HEK293 (cell line): ENCODE results near the gene ALDH16A1.

Experiments used
- HOXA7 ChIP-seq: sonication (generic); formaldehyde crosslinking; IDR thresholded peaks from 2 replicates; pipeline ENCODE4 v1.8.1; 2022; ENCODE audit warnings: missing genetic modification reagents, borderline replicate concordance
- OVOL3 ChIP-seq: fragments of 450-650 bp; formaldehyde crosslinking; IDR thresholded peaks from 2 replicates; pipeline ENCODE4 v1.5.1; 2016; ENCODE audit warnings: missing biosample characterization, missing genetic modification characterization
- SETDB1 ChIP-seq: IDR thresholded peaks from one replicate; pipeline ENCODE4 v1.6.1; 2017; ENCODE audit warnings: mild to moderate bottlenecking, low read length, moderate library complexity, mixed read lengths; ENCODE audit not compliant: insufficient read length
- SP3 ChIP-seq: fragments of 450-650 bp; formaldehyde crosslinking; IDR thresholded peaks from 2 replicates; pipeline ENCODE4 v1.5.1; 2016; ENCODE audit warnings: missing biosample characterization, missing genetic modification characterization
- ZFHX2 ChIP-seq: fragments of 450-650 bp; formaldehyde crosslinking; conservative IDR thresholded peaks from 2 replicates; pipeline ENCODE4 v1.5.1; 2016; ENCODE audit warnings: missing biosample characterization, missing genetic modification characterization
- ZFP37 ChIP-seq: fragments of 450-650 bp; formaldehyde crosslinking; IDR thresholded peaks from 2 replicates; pipeline ENCODE4 v1.5.1; 2016; ENCODE audit warnings: missing biosample characterization, missing genetic modification characterization
- ZFP69B ChIP-seq: fragments of 450-650 bp; formaldehyde crosslinking; IDR thresholded peaks from 2 replicates; pipeline ENCODE4 v1.5.1; 2016; ENCODE audit warnings: missing biosample characterization, missing genetic modification characterization
- ZNF121 ChIP-seq: fragments of 450-650 bp; formaldehyde crosslinking; IDR thresholded peaks from 2 replicates; pipeline ENCODE4 v1.5.1; 2016; ENCODE audit warnings: missing biosample characterization, missing genetic modification characterization
- ZNF223 ChIP-seq: fragments of 450-650 bp; formaldehyde crosslinking; IDR thresholded peaks from 2 replicates; pipeline ENCODE4 v1.5.1; 2016; ENCODE audit warnings: missing biosample characterization, missing genetic modification characterization
- ZNF23 ChIP-seq: fragments of 450-650 bp; formaldehyde crosslinking; IDR thresholded peaks from 2 replicates; pipeline ENCODE4 v1.5.1; 2016; ENCODE audit warnings: missing biosample characterization, missing genetic modification characterization, borderline replicate concordance
- ZNF350 ChIP-seq: fragments of 450-650 bp; formaldehyde crosslinking; IDR thresholded peaks from 2 replicates; pipeline ENCODE4 v1.5.0; 2017; ENCODE audit warnings: missing biosample characterization, mild to moderate bottlenecking, missing genetic modification characterization
- ZNF37A ChIP-seq: fragments of 450-650 bp; IDR thresholded peaks from 2 replicates; pipeline ENCODE4 v1.5.1; 2018; ENCODE audit warnings: missing biosample characterization, missing genetic modification characterization
- ZNF391 ChIP-seq: fragments of 450-650 bp; formaldehyde crosslinking; IDR thresholded peaks from 2 replicates; pipeline ENCODE4 v1.5.1; 2016; ENCODE audit warnings: low read depth, missing biosample characterization, missing genetic modification characterization, borderline replicate concordance
- ZNF510 ChIP-seq: fragments of 450-650 bp; formaldehyde crosslinking; IDR thresholded peaks from 2 replicates; pipeline ENCODE4 v1.5.1; 2018; ENCODE audit warnings: mild to moderate bottlenecking, missing genetic modification characterization, missing biosample characterization; ENCODE audit not compliant: insufficient replicate concordance
- ZNF558 ChIP-seq: fragments of 450-650 bp; formaldehyde crosslinking; IDR thresholded peaks from 2 replicates; pipeline ENCODE4 v1.5.1; 2016; ENCODE audit warnings: missing biosample characterization, missing genetic modification characterization
- ZNF600 ChIP-seq: fragments of 450-650 bp; formaldehyde crosslinking; IDR thresholded peaks from 2 replicates; pipeline ENCODE4 v1.5.1; 2016; ENCODE audit warnings: missing biosample characterization, missing genetic modification characterization
- ZNF658 ChIP-seq: fragments of 450-650 bp; formaldehyde crosslinking; IDR thresholded peaks from 2 replicates; pipeline ENCODE4; 2016; ENCODE audit warnings: missing biosample characterization, missing genetic modification characterization
- ZNF791 ChIP-seq: fragments of 450-650 bp; formaldehyde crosslinking; IDR thresholded peaks from 2 replicates; pipeline ENCODE4 v1.5.1; 2016; ENCODE audit warnings: missing biosample characterization, missing genetic modification characterization
- ZSCAN16 ChIP-seq: fragments of 450-650 bp; formaldehyde crosslinking; IDR thresholded peaks from 2 replicates; pipeline ENCODE4 v1.5.1; 2016; ENCODE audit warnings: missing biosample characterization, missing genetic modification characterization
- ZSCAN23 ChIP-seq: fragments of 450-650 bp; formaldehyde crosslinking; IDR thresholded peaks from 2 replicates; pipeline ENCODE4 v1.5.1; 2016; ENCODE audit warnings: missing biosample characterization, missing genetic modification characterization
- ZXDB ChIP-seq: fragments of 450-650 bp; formaldehyde crosslinking; IDR thresholded peaks from 2 replicates; pipeline ENCODE4 v1.5.1; 2016; ENCODE audit warnings: missing biosample characterization, missing genetic modification characterization
- TF ChIP-seq, protein P1 (sequence below): fragments of 450-650 bp; formaldehyde crosslinking; IDR thresholded peaks from 2 replicates; pipeline ENCODE4 v1.5.1; 2016; ENCODE audit warnings: missing biosample characterization, missing genetic modification characterization
- TF ChIP-seq, protein P2 (sequence below): fragments of 450-650 bp; formaldehyde crosslinking; IDR thresholded peaks from 2 replicates; pipeline ENCODE4 v1.5.1; 2016; ENCODE audit warnings: missing biosample characterization, missing genetic modification characterization, low read depth
- TF ChIP-seq, protein P3 (sequence below): fragments of 450-650 bp; formaldehyde crosslinking; IDR thresholded peaks from 2 replicates; pipeline ENCODE4 v1.5.1; 2016; ENCODE audit warnings: missing biosample characterization, missing genetic modification characterization, low read depth
- TF ChIP-seq, protein P4 (sequence below): fragments of 450-650 bp; formaldehyde crosslinking; IDR thresholded peaks from 2 replicates; pipeline ENCODE4 v1.5.1; 2016; ENCODE audit warnings: missing biosample characterization, missing genetic modification characterization
- TF ChIP-seq, protein P5 (sequence below): fragments of 450-650 bp; formaldehyde crosslinking; IDR thresholded peaks from 2 replicates; pipeline ENCODE4 v1.5.1; 2016; ENCODE audit warnings: missing biosample characterization, missing genetic modification characterization
- TF ChIP-seq, protein P6 (sequence below): fragments of 450-650 bp; formaldehyde crosslinking; IDR thresholded peaks from 2 replicates; pipeline ENCODE4 v1.5.1; 2016; ENCODE audit warnings: missing biosample characterization, missing genetic modification characterization
- TF ChIP-seq, protein P7 (sequence below): fragments of 450-650 bp; formaldehyde crosslinking; IDR thresholded peaks from 2 replicates; pipeline ENCODE4 v1.5.1; 2016; ENCODE audit warnings: missing biosample characterization, missing genetic modification characterization

Gene ALDH16A1

DNA sequence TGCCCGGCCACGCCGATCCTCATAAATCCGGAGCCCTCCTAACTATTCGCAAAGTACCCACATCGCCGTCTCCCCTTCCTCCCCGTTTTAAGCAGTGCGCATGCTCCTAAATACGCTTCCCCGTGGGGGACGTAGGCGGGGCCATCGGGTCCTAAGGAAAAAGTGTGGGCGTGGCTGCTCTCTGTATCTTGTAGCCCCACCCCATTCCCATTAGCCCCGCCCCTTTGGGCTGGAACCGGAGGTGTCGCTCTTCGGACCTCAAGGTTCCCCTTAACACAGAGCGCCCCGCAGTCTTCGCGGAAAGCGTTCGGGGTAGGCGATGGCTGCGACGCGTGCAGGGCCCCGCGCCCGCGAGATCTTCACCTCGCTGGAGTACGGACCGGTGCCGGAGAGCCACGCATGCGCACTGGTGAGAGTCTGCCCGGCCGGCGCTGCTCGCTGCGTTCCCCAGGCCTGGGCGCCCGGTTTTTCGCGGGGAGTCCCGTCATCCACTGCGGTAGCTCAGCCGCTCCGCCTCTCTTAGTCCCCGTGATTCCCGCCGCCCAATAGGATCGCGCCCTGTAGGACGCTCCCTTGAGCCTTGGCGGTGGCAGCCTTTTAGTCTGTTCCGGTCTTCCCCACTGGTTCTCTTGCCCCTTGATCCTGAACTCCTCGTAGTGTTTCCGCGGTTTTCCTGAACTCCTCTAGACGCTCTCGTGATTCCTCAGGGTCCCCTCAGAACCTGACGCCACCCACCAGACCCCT is at the start of gene ALDH16A1 (continued):
- TF ChIP-seq, protein P1, sequence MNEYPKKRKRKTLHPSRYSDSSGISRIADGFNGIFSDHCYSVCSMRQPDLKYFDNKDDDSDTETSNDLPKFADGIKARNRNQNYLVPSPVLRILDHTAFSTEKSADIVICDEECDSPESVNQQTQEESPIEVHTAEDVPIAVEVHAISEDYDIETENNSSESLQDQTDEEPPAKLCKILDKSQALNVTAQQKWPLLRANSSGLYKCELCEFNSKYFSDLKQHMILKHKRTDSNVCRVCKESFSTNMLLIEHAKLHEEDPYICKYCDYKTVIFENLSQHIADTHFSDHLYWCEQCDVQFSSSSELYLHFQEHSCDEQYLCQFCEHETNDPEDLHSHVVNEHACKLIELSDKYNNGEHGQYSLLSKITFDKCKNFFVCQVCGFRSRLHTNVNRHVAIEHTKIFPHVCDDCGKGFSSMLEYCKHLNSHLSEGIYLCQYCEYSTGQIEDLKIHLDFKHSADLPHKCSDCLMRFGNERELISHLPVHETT (tag by site-specific recombination) = 0 out of 2 replicates have a peak, but pooled peaks have one; percentile 5
- TF ChIP-seq ZFHX2 (tag by site-specific recombination) (peak; percentile 65), ZSCAN16 (tag by site-specific recombination) (no peak), ZNF600 (tag by site-specific recombination) (no peak), ZNF791 (tag by site-specific recombination) (no peak), ZFP37 (tag by site-specific recombination) (no peak), SETDB1 (no peak), SP3 (tag by site-specific recombination) (peak; percentile 88), OVOL3 (tag by site-specific recombination) (no peak), ZNF391 (no peak), ZNF510 (tag by site-specific recombination) (no peak), ZFP69B (tag by site-specific recombination) (peak; percentile 97), ZNF223 (tag by site-specific recombination) (no peak), ZNF37A (tag by site-specific recombination) (no peak), ZXDB (tag by site-specific recombination) (peak; percentile 86), ZNF350 (tag by site-specific recombination) (no peak), ZNF558 (tag by site-specific recombination) (no peak), ZNF658 (no peak), ZSCAN23 (no peak), ZNF23 (tag by site-specific recombination) (no peak), ZNF121 (no peak), HOXA7 (no peak)
- TF ChIP-seq, protein P2, sequence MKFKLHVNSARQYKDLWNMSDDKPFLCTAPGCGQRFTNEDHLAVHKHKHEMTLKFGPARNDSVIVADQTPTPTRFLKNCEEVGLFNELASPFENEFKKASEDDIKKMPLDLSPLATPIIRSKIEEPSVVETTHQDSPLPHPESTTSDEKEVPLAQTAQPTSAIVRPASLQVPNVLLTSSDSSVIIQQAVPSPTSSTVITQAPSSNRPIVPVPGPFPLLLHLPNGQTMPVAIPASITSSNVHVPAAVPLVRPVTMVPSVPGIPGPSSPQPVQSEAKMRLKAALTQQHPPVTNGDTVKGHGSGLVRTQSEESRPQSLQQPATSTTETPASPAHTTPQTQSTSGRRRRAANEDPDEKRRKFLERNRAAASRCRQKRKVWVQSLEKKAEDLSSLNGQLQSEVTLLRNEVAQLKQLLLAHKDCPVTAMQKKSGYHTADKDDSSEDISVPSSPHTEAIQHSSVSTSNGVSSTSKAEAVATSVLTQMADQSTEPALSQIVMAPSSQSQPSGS = no peak
- TF ChIP-seq, protein P3, sequence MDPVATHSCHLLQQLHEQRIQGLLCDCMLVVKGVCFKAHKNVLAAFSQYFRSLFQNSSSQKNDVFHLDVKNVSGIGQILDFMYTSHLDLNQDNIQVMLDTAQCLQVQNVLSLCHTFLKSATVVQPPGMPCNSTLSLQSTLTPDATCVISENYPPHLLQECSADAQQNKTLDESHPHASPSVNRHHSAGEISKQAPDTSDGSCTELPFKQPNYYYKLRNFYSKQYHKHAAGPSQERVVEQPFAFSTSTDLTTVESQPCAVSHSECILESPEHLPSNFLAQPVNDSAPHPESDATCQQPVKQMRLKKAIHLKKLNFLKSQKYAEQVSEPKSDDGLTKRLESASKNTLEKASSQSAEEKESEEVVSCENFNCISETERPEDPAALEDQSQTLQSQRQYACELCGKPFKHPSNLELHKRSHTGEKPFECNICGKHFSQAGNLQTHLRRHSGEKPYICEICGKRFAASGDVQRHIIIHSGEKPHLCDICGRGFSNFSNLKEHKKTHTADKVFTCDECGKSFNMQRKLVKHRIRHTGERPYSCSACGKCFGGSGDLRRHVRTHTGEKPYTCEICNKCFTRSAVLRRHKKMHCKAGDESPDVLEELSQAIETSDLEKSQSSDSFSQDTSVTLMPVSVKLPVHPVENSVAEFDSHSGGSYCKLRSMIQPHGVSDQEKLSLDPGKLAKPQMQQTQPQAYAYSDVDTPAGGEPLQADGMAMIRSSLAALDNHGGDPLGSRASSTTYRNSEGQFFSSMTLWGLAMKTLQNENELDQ (tag by site-specific recombination) = no peak
- TF ChIP-seq, protein P4, sequence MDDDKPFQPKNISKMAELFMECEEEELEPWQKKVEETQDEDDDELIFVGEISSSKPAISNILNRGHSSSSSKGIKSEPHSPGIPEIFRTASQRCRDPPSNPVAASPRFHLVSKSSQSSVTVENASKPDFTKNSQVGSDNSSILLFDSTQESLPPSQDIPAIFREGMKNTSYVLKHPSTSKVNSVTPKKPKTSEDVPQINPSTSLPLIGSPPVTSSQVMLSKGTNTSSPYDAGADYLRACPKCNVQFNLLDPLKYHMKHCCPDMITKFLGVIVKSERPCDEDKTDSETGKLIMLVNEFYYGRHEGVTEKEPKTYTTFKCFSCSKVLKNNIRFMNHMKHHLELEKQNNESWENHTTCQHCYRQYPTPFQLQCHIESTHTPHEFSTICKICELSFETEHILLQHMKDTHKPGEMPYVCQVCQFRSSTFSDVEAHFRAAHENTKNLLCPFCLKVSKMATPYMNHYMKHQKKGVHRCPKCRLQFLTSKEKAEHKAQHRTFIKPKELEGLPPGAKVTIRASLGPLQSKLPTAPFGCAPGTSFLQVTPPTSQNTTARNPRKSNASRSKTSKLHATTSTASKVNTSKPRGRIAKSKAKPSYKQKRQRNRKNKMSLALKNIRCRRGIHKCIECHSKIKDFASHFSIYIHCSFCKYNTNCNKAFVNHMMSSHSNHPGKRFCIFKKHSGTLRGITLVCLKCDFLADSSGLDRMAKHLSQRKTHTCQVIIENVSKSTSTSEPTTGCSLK = no peak
- TF ChIP-seq, protein P5, sequence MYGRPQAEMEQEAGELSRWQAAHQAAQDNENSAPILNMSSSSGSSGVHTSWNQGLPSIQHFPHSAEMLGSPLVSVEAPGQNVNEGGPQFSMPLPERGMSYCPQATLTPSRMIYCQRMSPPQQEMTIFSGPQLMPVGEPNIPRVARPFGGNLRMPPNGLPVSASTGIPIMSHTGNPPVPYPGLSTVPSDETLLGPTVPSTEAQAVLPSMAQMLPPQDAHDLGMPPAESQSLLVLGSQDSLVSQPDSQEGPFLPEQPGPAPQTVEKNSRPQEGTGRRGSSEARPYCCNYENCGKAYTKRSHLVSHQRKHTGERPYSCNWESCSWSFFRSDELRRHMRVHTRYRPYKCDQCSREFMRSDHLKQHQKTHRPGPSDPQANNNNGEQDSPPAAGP = no peak; the same call in 1 of the 2 replicates
- TF ChIP-seq, protein P6, sequence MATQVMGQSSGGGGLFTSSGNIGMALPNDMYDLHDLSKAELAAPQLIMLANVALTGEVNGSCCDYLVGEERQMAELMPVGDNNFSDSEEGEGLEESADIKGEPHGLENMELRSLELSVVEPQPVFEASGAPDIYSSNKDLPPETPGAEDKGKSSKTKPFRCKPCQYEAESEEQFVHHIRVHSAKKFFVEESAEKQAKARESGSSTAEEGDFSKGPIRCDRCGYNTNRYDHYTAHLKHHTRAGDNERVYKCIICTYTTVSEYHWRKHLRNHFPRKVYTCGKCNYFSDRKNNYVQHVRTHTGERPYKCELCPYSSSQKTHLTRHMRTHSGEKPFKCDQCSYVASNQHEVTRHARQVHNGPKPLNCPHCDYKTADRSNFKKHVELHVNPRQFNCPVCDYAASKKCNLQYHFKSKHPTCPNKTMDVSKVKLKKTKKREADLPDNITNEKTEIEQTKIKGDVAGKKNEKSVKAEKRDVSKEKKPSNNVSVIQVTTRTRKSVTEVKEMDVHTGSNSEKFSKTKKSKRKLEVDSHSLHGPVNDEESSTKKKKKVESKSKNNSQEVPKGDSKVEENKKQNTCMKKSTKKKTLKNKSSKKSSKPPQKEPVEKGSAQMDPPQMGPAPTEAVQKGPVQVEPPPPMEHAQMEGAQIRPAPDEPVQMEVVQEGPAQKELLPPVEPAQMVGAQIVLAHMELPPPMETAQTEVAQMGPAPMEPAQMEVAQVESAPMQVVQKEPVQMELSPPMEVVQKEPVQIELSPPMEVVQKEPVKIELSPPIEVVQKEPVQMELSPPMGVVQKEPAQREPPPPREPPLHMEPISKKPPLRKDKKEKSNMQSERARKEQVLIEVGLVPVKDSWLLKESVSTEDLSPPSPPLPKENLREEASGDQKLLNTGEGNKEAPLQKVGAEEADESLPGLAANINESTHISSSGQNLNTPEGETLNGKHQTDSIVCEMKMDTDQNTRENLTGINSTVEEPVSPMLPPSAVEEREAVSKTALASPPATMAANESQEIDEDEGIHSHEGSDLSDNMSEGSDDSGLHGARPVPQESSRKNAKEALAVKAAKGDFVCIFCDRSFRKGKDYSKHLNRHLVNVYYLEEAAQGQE = no peak
- TF ChIP-seq, protein P7, sequence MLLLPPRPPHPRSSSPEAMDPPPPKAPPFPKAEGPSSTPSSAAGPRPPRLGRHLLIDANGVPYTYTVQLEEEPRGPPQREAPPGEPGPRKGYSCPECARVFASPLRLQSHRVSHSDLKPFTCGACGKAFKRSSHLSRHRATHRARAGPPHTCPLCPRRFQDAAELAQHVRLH (tag by site-specific recombination) = no peak
